NCI-H2227 (cell line): ENCODE measurements around the gene SMLR1.
"Not testable (repeated sequence)": the region's sequence is repeated elsewhere in the genome, so short reads cannot be mapped to it uniquely, and the experiment has no call there.

Experiments used
- DNase-seq: peaks from one replicate; lab custom pipeline; 2025; ENCODE audit not compliant: unreplicated experiment; lab: John Stamatoyannopoulos, UW

Gene SMLR1

GRCh38 chr6:130827247-130828149 lies at the start of gene SMLR1:
TSS of gene SMLR1 (plus strand) at chr6:130827406. CDS start at chr6:130827414, 8 bp downstream.
- DNase-seq = no peak

DNA sequence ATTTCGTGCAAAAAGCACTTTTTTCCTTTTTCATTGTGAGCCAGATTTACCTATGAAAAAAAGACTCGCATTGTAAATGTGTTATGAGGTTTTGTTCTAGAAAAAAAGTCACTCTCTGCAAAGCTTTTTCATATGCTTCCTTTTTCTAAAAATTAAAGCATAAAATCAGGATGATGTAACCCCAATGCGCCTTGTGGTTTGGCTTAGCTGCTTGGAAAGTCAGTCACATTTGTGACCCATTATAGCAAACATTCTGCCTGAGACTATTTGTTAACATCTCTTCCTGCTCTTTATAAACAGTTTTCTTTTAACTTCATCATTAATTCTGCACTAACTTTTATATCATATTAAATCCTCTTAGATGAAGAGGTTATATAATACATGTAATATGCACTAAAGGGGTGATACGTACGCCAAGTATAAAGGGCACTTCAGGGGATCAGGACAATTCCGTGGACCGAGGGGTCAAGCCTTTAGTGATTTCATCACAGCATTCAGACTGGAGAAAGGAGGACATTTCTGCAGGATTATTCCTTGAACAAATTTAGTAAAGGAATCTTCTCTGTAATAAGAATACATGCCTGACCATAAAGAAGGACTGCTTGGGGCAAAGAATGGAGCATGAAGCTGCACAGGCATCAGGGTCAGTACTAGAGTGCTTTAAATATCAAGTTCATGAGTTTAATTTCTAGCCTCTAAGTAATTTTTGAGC lies 48.1 kb upstream of the SMLR1 start:
- DNase-seq = no peak

- DNase-seq = no peak
Observed at GRCh38 chr6:130779658-130780033, 47.6 kb upstream of the SMLR1 start.

- DNase-seq = no peak
Observed at GRCh38 chr6:130780122-130780521, 47.1 kb upstream of the SMLR1 start.

DNA sequence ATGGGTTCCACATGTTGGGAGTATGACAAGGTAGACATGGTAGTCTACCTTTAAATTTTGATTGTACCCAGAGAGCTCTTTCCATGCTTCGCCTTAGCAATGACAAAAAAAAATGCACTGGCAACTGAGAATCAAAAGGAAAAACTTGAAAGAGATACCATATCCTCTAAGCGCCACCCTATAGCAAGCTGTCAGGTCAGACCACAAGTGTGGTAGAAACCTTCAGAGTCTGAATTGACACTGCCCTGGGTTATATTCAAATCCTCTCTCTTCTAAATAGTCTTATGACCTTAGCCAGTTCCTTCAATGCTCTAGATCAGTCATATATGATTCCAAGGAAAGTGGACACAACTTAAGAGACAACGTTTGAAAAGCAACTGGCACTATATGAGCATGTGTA lies 45.6 kb upstream of the SMLR1 start:
- DNase-seq = no peak

DNA sequence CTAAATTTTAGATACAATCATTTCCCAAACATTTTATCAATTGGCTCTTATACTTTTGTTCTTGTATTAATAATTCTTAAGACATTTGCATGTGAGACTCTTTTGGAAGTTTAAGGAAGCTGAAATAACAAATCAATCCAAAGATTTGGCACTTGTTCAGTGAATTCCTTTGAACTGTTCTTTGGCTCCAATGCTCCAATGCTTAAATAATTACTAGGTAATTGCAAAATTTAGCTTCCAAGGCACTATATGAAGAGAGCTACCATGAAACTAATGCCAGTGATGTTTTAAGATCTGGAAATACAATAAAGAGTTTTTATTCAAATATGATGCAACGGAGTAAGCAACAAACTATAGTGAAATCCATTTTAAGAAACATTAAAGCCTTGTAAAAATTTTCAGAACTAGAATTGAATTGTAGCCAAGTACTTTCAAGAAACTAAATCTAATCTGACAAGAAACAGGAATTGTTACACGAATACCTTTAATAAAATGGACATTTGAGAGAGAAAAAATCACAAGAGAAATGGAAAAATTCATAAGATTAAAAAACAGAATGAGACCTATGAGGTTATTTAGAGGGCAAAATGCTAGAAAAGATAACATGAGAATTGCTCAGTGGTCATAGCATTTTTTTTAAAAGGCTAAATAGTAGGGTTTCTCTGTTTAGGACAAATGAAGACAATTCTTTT lies 43.6 kb upstream of the SMLR1 start:
- no peak for DNase-seq

GRCh38 chr6:130787726-130788500 lies 39.3 kb upstream of the SMLR1 start:
- DNase-seq = no peak

DNA sequence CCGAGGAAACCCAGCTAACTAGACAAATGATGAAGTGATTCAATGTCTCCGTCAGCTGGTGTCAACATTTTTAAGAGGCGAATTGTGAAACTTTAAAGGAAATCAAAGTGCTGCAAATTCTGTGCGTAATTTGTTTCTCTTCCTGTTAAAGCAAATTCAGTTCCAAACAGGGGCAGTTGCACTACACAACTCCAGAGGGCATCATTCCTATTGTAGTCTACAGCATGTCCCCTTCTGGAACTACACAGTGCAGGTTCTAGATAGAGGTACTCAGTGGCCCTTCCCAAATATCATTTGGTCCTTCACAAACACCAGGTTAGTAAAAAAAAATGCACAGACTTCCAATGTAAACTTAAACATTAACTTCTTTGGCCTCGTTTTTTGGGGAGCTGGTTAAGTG lies 38.3 kb upstream of the SMLR1 start:
- DNase-seq = no peak

GRCh38 chr6:130794010-130794697 lies 33.1 kb upstream of the SMLR1 start:
- no peak for DNase-seq

DNA sequence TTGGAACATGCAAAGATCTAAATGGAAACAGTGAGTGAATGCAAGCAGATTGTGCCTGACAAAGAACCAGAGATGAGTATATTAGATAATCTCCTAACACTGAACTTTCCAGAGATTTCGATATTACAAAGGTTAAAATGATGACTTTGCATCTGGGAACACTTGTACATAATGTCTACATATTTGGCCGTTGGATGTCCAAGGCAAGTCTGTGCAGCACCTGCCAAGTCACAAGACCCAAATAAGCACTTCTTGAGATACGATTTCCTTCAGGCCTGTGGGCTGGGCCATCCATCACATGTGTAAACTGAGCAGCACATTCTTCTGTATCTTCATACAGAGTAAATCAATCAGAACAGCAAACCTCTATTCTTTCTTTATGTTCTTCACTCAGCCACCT lies 32.5 kb upstream of the SMLR1 start:
- DNase-seq = no peak

GRCh38 chr6:130796313-130796905 lies 30.8 kb upstream of the SMLR1 start:
- DNase-seq = no peak

DNA sequence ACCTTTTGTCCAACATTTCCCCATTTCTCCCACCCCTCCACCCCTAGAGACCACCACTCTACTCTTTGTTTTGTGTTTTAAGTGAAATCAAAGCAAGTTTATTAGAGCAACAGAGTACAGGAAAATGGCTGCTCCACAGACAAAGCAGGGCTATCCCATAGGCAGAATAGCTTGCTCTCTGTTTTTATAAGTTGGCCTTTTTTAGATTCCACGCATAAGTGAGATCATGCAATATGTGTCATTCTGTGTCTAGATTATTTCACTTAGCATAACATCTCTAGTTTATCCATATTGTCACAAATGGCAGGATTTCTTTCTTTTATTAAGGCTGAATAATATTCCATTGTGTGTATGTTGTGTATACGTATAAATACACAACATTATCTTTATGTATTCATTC lies 30.1 kb upstream of the SMLR1 start:
- no peak for DNase-seq

DNA sequence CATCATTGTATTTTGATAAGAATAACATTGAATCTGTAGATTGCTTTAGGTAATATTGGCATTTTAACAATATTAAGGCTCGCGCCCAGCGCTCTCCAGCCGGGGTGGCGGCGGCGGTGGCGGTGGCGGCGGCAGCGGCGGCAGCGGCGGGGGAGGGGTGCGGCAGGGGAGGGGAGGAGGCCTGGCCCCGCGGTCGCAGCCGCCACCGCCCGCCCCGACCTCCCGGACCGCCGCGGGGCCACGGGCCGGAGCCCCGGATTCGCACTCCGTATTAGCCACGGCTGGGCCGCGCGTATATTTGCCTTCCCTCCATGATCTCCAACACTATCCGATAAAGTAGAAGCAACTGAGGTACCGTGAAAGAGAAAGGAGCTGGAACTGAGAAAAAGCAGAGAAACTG lies 25.8 kb upstream of the SMLR1 start:
- not testable (repeated sequence) for DNase-seq

DNA sequence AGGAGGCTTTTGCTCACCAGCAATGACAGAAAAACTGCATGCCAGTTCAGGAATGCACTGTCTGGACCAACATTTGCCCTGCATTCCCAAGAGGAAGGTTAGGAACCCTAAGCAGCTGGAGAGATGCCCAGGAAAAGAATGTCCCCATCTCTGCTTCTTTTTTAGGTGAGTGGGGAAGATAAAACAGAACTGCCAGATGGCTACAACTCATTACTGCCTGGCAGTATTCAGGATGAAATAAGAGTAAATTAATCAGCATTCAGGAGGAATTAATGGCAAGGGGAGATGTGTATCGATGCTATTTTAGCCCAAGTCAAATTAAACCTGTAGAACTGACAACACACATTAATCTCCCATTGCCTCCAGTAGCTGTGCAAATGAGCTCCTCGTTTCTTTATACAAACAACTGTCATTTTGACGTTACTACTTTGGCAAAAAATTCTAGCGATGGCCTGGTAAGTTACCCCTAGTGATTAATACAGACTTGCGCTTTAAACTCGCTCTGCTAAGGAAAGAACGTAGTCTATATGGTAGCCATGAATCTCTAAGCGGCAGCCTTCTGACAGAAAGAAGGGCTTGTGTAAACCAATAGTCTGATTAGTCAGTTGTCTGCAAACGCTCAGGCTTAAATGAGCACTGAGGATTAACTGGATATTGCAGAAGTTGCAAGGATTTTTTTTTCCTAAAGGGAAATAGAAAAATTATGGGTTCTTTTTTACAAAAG lies 16.7 kb upstream of the SMLR1 start:
- DNase-seq = no peak

DNA sequence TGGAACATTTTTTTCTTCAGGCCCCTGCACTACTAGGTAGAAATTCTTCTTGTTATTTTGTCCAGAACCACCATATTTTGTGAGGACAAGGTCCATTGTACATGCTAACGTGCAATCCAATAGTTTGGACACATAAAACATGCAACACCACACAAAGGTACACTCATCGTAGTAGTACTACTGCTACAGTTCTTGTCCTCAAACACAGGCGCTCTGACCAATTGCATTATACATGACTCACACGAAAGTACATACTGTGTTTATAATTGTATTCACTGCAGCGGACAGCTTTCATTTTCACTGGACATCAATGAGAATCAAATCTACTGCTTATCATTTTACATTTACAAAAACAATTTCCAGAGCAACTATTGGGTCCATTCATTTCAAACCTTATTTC lies 15.3 kb upstream of the SMLR1 start:
- DNase-seq = no peak

DNA sequence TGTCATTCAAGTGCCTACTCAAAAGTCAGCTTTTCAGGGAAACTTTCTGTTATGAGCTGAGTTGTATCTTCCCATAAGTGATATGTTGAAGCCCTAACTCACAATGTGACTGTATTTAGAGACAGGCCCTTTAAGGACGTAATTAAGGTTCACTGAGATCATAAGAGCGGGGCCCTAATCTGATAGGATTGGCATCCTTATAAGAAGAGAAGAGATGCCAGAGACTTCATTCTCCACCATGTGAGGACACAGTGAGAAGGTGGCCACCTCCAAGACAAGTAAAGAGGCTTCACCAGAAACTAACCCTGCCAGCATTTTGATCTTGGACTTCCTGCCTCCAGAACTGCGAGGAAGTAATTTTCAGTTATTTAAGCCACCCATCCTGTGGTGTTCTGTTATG lies 12.7 kb upstream of the SMLR1 start:
- DNase-seq = no peak

DNA sequence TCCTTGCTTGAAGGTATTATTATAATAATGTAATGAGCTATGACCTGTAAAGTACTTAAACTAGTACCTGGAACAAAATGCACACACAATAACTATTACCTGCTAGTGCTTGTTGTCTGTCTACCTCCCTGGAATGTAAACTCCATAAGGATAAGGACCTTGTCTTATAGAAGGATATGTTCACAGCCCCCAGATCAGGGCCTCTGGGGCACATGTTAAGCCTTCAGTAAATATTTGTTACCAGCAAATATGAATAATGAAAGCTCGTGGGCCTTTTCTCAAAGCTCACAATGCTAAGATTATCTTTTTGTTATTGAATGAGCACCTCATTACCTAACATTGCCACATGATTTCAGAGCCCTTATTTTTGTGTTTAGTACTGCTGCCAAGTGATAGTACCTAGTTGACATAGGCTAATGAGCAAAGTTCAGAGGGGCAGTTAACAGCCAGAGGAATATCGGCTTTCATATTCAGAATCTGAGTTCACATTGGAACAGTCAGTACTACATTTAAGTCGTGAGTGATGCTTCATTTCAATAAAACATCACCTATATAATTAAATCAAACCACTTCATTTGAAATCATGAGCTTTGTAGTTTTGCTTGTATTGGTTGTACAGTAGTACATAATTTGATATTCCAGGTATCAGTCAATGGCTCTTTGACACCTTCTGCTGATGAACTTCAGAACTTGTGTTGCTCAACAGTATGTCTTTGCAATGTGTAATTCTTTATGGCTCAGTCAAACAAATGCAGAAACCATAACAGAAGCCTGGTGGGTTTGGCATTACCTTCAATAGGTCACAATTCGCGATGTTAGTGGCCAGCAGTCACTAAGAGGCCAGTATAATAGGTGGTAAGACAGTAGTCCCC lies 11.8 kb upstream of the SMLR1 start:
- DNase-seq = no peak

DNA sequence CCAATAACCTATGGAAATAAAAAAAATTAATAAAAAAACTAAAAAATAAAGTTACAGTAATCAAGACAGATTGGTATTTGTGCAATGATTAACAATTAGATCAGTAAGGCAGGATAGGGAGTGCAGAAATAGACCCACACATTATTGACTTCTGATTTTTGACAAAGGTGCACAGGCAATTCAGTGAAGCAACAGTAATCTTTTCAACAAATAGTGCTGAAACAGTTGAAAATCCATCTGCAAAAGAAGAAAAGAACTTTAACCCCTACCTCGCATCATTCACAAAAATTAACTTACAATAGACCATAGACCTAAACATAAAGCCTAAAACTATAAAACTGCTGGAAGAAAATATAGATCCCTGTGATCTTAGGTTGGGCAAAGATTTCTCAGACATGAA lies 4.5 kb upstream of the SMLR1 start:
- no peak for DNase-seq
